Thyroid gland (tissue), 4 donors: Measurements from ENCODE around the gene ABHD3.

Experiments
- CTCF ChIP-seq, 6 experiments: fragments of 200-600 bp in 3 of 6; fragments of 450-650 bp in 3 of 6; sonication (generic) in 3 of 6; IDR thresholded peaks; one replicate each; pipeline ENCODE4 v1.5.1; 2016 to 2019; ENCODE audit warnings: antibody characterized with exemption in 6 of 6, mild to moderate bottlenecking in 2 of 6, inconsistent platforms in 1 of 6, moderate library complexity in 1 of 6
- POLR2A ChIP-seq, 2 donors: fragments of 450-650 bp; IDR thresholded peaks; one replicate each; pipeline ENCODE4 v1.6.1; 2017; ENCODE audit warnings: antibody characterized with exemption in 2 of 2, mild to moderate bottlenecking in 2 of 2, moderate library complexity in 1 of 2

- no peak for TF ChIP-seq CTCF (IDR thresholded peaks at IDR 0.05)
- TF ChIP-seq POLR2A (IDR thresholded peaks at IDR 0.05): no peak
Observed at GRCh38 chr18:21706386-21706865, 1.9 kb upstream of the ABHD3 start.
